Fibroblast of skin of abdomen (primary cell): Measurements from ENCODE around the gene CTSW.

Source experiments
- DNase-seq: peaks from one replicate; pipeline ENCODE4 v3.0.0-alpha.2; 2013

Gene CTSW

DNA sequence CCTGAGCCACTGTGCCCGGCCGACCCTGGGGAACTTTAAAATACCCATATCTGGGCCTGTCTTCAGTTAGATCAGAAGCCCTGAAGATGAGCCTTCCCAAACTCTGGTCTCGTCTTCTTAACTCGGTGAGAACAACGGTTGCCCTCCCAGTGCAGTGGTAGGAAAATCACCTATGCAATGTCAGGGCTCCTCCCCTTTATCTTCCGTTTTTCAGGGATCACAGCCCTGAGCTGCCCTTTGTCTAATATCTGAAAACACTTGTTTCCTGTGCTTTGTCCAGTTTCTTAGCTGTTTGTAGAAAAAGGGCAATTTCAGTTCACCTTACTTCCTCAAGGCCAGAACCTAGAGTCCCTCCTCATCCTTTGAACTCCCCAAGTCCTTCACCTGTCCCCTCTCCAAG is 49.0 kb downstream of the CTSW start:
- no peak for DNase-seq

DNA sequence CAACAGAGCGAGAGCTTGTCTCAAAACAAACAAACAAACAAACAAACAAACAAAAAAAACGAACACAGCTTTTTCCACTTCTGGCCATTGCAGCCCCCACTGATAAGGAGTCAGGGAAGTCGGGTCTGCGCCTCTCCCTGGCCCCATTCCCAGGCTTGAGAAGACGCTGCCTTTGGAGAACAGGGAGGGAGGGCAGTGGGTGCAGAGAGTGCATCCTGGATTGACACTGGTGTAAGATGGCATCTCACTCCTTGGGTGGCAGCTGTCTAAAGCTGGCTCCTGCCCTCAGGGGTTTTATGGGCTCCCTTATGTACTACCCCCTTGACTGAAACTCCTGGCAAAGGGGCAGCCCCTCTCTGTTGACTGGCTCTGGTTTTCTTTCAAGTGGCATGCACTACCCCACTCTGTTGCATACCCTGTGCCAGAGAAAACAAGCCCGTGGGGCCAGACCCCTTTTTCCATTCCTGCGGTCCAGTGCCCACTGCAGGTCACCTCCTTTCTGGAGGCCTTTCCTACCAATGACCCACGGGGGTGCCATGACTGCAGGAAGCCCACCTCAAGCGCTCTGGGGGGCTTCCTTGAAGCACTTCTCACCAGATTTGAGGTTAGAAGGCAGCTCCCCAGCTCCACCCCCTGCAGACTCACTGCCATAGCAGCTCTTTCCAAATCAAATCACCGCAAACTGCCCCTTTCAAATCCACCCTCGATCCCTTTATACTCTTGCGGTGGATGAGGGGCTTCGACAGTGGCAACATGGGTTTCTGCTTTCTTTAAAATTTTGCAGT is 52.3 kb downstream of the CTSW start:
- DNase-seq, result no peak

DNA sequence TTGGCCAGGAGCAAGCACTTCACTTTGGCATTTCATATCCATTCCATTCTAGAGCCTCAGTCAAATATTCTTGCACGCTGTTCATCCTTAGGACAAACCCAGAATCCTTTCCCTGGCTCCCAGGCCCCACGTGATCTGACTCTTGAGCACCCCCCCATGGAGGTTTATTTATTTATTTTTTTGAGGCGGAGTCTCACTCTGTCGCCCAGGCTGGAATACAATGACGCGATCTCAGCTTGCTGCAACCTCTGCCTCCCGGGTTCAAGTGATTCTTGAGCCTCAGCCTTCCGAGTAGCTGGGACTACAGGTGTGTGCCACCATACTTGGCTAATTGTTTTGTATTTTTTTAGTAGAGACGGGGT is 52.9 kb downstream of the CTSW start:
- no peak for DNase-seq
